Neural crest cell (in vitro differentiated cells): ENCODE results near the gene HBA2. TPM values are rescaled to one million over a fixed set of nuclear protein-coding genes. Genes with fewer than 3 reads are reported as not detected.
"Not testable (repeated sequence)": the region's sequence is repeated elsewhere in the genome, so short reads cannot be mapped to it uniquely, and the experiment has no call there.

Experiments used
- DNase-seq: peaks from one replicate; pipeline ENCODE4 v3.0.0; 2021; ENCODE audit warnings: low read depth, mixed read lengths, low spot score
- H3K27ac Mint-ChIP-seq: one replicate; pipeline ENCODE4 v1.8.0; 2021; ENCODE audit warnings: mild to moderate bottlenecking, mixed read lengths; ENCODE audit not compliant: unreplicated experiment
- H3K27me3 Mint-ChIP-seq: 2 replicates; pipeline ENCODE4 v1.8.0; 2021; ENCODE audit warnings: low read depth, mild to moderate bottlenecking, mixed read lengths
- H3K36me3 Mint-ChIP-seq: 2 replicates; pipeline ENCODE4 v1.8.0; 2021; ENCODE audit warnings: low read depth, mild to moderate bottlenecking, mixed read lengths
- H3K4me1 Mint-ChIP-seq: 2 replicates; pipeline ENCODE4 v1.8.0; 2021; ENCODE audit warnings: mixed read lengths
- H3K4me3 Mint-ChIP-seq: one replicate; pipeline ENCODE4 v1.8.0; 2021; ENCODE audit warnings: mild to moderate bottlenecking, mixed read lengths
- H3K9me3 Mint-ChIP-seq: 2 replicates; pipeline ENCODE4 v1.8.0; 2021; ENCODE audit warnings: mixed read lengths
- total RNA-seq: library from RNA; stranded (reverse); gene quantifications from 2 replicates; pipeline ENCODE4 v1.2.1, GENCODE V29; 2021
- TF ChIP-seq, protein P1 (sequence below): fragments of 200-600 bp; sonication (generic); conservative IDR thresholded peaks from 2 replicates; pipeline ENCODE4 v1.5.0; 2021; ENCODE audit warnings: antibody characterized with exemption, mild to moderate bottlenecking

HBA2 gene
- total RNA-seq, 1 donor from 2014 or later: not detected

DNA sequence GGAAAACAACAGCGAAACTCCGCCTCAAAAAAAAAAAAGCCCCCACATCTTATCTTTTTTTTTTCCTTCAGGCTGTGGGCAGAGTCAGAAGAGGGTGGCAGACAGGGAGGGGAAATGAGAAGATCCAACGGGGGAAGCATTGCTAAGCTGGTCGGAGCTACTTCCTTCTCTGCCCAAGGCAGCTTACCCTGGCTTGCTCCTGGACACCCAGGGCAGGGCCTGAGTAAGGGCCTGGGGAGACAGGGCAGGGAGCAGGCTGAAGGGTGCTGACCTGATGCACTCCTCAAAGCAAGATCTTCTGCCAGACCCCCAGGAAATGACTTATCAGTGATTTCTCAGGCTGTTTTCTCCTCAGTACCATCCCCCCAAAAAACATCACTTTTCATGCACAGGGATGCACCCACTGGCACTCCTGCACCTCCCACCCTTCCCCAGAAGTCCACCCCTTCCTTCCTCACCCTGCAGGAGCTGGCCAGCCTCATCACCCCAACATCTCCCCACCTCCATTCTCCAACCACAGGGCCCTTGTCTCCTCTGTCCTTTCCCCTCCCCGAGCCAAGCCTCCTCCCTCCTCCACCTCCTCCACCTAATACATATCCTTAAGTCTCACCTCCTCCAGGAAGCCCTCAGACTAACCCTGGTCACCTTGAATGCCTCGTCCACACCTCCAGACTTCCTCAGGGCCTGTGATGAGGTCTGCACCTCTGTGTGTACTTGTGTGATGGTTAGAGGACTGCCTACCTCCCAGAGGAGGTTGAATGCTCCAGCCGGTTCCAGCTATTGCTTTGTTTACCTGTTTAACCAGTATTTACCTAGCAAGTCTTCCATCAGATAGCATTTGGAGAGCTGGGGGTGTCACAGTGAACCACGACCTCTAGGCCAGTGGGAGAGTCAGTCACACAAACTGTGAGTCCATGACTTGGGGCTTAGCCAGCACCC, 2.6 kb downstream of the HBA2 start:
- no peak for DNase-seq
- peaks cover 2% of the 10 kb centered on the region for H3K36me3 Mint-ChIP-seq
- H3K27me3 Mint-ChIP-seq: peaks cover 82% of the 10 kb centered on the region
- H3K4me3 Mint-ChIP-seq: peak overlapping the region; percentile 64
- TF ChIP-seq, protein P1, sequence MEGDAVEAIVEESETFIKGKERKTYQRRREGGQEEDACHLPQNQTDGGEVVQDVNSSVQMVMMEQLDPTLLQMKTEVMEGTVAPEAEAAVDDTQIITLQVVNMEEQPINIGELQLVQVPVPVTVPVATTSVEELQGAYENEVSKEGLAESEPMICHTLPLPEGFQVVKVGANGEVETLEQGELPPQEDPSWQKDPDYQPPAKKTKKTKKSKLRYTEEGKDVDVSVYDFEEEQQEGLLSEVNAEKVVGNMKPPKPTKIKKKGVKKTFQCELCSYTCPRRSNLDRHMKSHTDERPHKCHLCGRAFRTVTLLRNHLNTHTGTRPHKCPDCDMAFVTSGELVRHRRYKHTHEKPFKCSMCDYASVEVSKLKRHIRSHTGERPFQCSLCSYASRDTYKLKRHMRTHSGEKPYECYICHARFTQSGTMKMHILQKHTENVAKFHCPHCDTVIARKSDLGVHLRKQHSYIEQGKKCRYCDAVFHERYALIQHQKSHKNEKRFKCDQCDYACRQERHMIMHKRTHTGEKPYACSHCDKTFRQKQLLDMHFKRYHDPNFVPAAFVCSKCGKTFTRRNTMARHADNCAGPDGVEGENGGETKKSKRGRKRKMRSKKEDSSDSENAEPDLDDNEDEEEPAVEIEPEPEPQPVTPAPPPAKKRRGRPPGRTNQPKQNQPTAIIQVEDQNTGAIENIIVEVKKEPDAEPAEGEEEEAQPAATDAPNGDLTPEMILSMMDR: no peak
- H3K4me1 Mint-ChIP-seq: peaks cover 3% of the 10 kb centered on the region
- no peaks in the 10 kb centered on the region for H3K9me3 Mint-ChIP-seq
- no peak overlapping the region for H3K27ac Mint-ChIP-seq

DNA sequence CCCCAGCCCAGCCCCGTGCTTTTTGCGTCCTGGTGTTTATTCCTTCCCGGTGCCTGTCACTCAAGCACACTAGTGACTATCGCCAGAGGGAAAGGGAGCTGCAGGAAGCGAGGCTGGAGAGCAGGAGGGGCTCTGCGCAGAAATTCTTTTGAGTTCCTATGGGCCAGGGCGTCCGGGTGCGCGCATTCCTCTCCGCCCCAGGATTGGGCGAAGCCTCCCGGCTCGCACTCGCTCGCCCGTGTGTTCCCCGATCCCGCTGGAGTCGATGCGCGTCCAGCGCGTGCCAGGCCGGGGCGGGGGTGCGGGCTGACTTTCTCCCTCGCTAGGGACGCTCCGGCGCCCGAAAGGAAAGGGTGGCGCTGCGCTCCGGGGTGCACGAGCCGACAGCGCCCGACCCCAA, 3.3 kb downstream of the HBA2 start:
- H3K36me3 Mint-ChIP-seq, H3K4me1 Mint-ChIP-seq, H3K9me3 Mint-ChIP-seq, H3K27ac Mint-ChIP-seq, H3K4me3 Mint-ChIP-seq, DNase-seq: not testable (repeated sequence)
- H3K27me3 Mint-ChIP-seq: peaks cover 77% of the 10 kb centered on the region

DNA sequence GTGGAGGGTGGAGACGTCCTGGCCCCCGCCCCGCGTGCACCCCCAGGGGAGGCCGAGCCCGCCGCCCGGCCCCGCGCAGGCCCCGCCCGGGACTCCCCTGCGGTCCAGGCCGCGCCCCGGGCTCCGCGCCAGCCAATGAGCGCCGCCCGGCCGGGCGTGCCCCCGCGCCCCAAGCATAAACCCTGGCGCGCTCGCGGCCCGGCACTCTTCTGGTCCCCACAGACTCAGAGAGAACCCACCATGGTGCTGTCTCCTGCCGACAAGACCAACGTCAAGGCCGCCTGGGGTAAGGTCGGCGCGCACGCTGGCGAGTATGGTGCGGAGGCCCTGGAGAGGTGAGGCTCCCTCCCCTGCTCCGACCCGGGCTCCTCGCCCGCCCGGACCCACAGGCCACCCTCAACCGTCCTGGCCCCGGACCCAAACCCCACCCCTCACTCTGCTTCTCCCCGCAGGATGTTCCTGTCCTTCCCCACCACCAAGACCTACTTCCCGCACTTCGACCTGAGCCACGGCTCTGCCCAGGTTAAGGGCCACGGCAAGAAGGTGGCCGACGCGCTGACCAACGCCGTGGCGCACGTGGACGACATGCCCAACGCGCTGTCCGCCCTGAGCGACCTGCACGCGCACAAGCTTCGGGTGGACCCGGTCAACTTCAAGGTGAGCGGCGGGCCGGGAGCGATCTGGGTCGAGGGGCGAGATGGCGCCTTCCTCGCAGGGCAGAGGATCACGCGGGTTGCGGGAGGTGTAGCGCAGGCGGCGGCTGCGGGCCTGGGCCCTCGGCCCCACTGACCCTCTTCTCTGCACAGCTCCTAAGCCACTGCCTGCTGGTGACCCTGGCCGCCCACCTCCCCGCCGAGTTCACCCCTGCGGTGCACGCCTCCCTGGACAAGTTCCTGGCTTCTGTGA, 4.1 kb downstream of the HBA2 start, which contains the start of gene HBA1:
Gene HBA1 (plus strand): TSS at position 204 of the 906 bp plus-strand sequence. CDS start 37 bp downstream, at position 241.
- H3K9me3 Mint-ChIP-seq, H3K36me3 Mint-ChIP-seq, DNase-seq, H3K27ac Mint-ChIP-seq, H3K4me1 Mint-ChIP-seq: not testable (repeated sequence)
- Mint-ChIP-seq H3K4me3 (peak within 1 kb of the TSS; percentile 74), H3K27me3 (peaks cover 73% of the 10 kb centered on the region)

DNA sequence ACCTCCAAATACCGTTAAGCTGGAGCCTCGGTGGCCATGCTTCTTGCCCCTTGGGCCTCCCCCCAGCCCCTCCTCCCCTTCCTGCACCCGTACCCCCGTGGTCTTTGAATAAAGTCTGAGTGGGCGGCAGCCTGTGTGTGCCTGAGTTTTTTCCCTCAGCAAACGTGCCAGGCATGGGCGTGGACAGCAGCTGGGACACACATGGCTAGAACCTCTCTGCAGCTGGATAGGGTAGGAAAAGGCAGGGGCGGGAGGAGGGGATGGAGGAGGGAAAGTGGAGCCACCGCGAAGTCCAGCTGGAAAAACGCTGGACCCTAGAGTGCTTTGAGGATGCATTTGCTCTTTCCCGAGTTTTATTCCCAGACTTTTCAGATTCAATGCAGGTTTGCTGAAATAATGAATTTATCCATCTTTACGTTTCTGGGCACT, 4.7 kb downstream of the HBA2 start:
- H3K9me3 Mint-ChIP-seq: no peaks in the 10 kb centered on the region
- TF ChIP-seq, protein P1: no peak
- peak overlapping the region; percentile 74 for H3K4me3 Mint-ChIP-seq
- H3K27me3 Mint-ChIP-seq: peaks cover 71% of the 10 kb centered on the region
- H3K4me1 Mint-ChIP-seq: peaks cover 6% of the 10 kb centered on the region
- H3K27ac Mint-ChIP-seq: no peak overlapping the region
- DNase-seq: no peak
- peaks cover 5% of the 10 kb centered on the region for H3K36me3 Mint-ChIP-seq

DNA sequence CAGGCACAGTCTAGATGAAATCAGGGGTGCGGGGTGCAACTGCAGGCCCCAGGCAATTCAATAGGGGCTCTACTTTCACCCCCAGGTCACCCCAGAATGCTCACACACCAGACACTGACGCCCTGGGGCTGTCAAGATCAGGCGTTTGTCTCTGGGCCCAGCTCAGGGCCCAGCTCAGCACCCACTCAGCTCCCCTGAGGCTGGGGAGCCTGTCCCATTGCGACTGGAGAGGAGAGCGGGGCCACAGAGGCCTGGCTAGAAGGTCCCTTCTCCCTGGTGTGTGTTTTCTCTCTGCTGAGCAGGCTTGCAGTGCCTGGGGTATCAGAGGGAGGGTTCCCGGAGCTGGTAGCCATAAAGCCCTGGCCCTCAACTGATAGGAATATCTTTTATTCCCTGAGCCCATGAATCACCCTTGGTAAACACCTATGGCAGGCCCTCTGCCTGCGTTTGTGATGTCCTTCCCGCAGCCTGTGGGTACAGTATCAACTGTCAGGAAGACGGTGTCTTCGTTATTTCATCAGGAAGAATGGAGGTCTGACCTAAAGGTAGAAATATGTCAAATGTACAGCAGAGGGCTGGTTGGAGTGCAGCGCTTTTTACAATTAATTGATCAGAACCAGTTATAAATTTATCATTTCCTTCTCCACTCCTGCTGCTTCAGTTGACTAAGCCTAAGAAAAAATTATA, 5.4 kb downstream of the HBA2 start:
- TF ChIP-seq, protein P1: no peak
- DNase-seq: no peak
- no peak overlapping the region for H3K27ac Mint-ChIP-seq
- peak overlapping the region; percentile 74 for H3K4me3 Mint-ChIP-seq
- H3K27me3 Mint-ChIP-seq: peaks cover 70% of the 10 kb centered on the region
- peaks cover 6% of the 10 kb centered on the region for H3K4me1 Mint-ChIP-seq
- no peaks in the 10 kb centered on the region for H3K9me3 Mint-ChIP-seq
- peaks cover 5% of the 10 kb centered on the region for H3K36me3 Mint-ChIP-seq

DNA sequence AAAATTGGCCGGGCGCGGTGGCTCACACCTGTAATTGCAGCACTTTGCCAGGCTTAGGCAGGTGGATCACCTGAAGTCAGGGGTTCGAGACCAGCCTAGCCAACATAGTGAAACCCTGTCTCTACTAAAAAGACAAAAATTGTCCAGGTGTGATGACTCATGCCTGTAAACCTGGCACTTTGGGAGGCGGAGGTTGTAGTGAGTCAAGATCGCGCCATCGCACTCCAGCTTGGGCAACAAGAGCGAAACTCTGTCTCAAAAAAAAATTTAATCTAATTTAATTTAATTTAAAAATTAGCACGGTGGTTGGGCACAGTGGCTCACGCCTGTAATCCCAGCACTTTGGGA, 6.0 kb downstream of the HBA2 start:
- DNase-seq: no peak
- TF ChIP-seq, protein P1: no peak
- no peak overlapping the region for H3K4me3 Mint-ChIP-seq
- H3K4me1 Mint-ChIP-seq: peaks cover 6% of the 10 kb centered on the region
- H3K9me3 Mint-ChIP-seq: no peaks in the 10 kb centered on the region
- no peak overlapping the region for H3K27ac Mint-ChIP-seq
- H3K27me3 Mint-ChIP-seq: peaks cover 65% of the 10 kb centered on the region
- peaks cover 5% of the 10 kb centered on the region for H3K36me3 Mint-ChIP-seq
